GM12878 (cell line): ENCODE measurements around the gene ZNF728. TPM values are rescaled to one million over a fixed set of nuclear protein-coding genes. Genes with fewer than 3 reads are reported as not detected.
"Not testable (repeated sequence)": the region's sequence is repeated elsewhere in the genome, so short reads cannot be mapped to it uniquely, and the experiment has no call there.

Source experiments
- ATAC-seq: fragments of 200-7000 bp; cut with Tn5 transposase; 3 replicates; pipeline ENCODE4 v1.9.1; 2020; ENCODE audit warnings: mild to moderate bottlenecking, moderate library complexity
- BruUV-seq: library from RNA; stranded (reverse); fragments of 400-500 nt; replicated peaks from 2 replicates; lab custom pipeline; 2021; lab: Mats Ljungman, UMichigan
- CTCF ChIA-PET: fragments of 300-600 bp; sonication (Branson Sonifier 250); formaldehyde crosslinking; extraction: SDS; loops from one replicate; lab custom pipeline; 2021; ENCODE audit warnings: inconsistent platforms; lab: Yijun Ruan, JAX
- POLR2A ChIA-PET: fragments of 350-600 bp; formaldehyde crosslinking; extraction: SDS; loops from one replicate; lab custom pipeline; 2021; ENCODE audit warnings: inconsistent platforms; lab: Charles Lee
- RAD21 ChIA-PET: fragments of 300-600 bp; sonication (Branson Sonifier 250); formaldehyde crosslinking; loops from one replicate; lab custom pipeline; 2023; ENCODE audit warnings: antibody characterized with exemption; ENCODE audit not compliant: unreplicated experiment; lab: Charles Lee
- SMC1A ChIA-PET: fragments of 300-600 bp; sonication (Branson Sonifier 250); formaldehyde crosslinking; loops from one replicate; lab custom pipeline; 2023; ENCODE audit not compliant: unreplicated experiment, uncharacterized antibody; lab: Charles Lee
- DNase-seq: peaks from one replicate; pipeline ENCODE4 v3.0.0-alpha.2; 2011; ENCODE audit warnings: low read depth, low spot score
- FAIRE-seq: peaks from 3 replicates; lab custom pipeline; 2011; peaks lifted over from hg19 to GRCh38; lab: Jason Lieb, UNC
- H2AFZ ChIP-seq: 2 replicates; pipeline ENCODE4 v1.6.0; 2011; ENCODE audit warnings: low read depth, low read length, control low read depth; ENCODE audit not compliant: control insufficient read depth
- H3K27ac ChIP-seq: 2 replicates; pipeline ENCODE4 v1.5.1; 2011; ENCODE audit warnings: control low read depth; ENCODE audit not compliant: control insufficient read depth, insufficient read depth
- H3K27me3 ChIP-seq, 2 experiments: replicated peaks in 1 of 2; 2 replicates each; pipeline versions ENCODE4 v1.6.0 to v1.6.1; 2011; ENCODE audit warnings: low read length in 1 of 2; ENCODE audit not compliant: control insufficient read depth in 2 of 2, insufficient read depth in 2 of 2
- H3K36me3 ChIP-seq, 2 experiments: 2 replicates each; pipeline ENCODE4 v1.5.1; 2011; ENCODE audit warnings: low read length in 1 of 2; ENCODE audit not compliant: control insufficient read depth in 2 of 2, insufficient read depth in 2 of 2
- H3K4me1 ChIP-seq: 2 replicates; pipeline ENCODE4 v1.6.1; 2011; ENCODE audit warnings: mild to moderate bottlenecking, low read length, moderate library complexity, mixed read lengths; ENCODE audit not compliant: control insufficient read depth, insufficient read depth
- H3K4me2 ChIP-seq: 2 replicates; pipeline ENCODE4 v1.6.0; 2011; ENCODE audit warnings: control low read depth; ENCODE audit not compliant: control insufficient read depth, insufficient read depth
- H3K4me3 ChIP-seq: fragments of 200-600 bp; sonication (generic); 2 replicates; pipeline ENCODE4 v1.5.1; 2016
- H3K79me2 ChIP-seq: 2 replicates; pipeline ENCODE4 v1.6.0; 2011; ENCODE audit warnings: low read length; ENCODE audit not compliant: control insufficient read depth, insufficient read depth
- H3K9ac ChIP-seq: 2 replicates; pipeline ENCODE4 v1.8.0; 2011; ENCODE audit warnings: low read length, control low read depth, mixed read lengths; ENCODE audit not compliant: control insufficient read depth, insufficient read depth
- H3K9me3 ChIP-seq: replicated peaks from 3 replicates; pipeline ENCODE4 v1.5.1; 2011; ENCODE audit warnings: mild to moderate bottlenecking, low read length; ENCODE audit not compliant: control insufficient read depth, insufficient read depth
- H4K20me1 ChIP-seq: 2 replicates; pipeline ENCODE4 v1.6.0; 2011; ENCODE audit not compliant: control insufficient read depth, insufficient read depth
- WGBS: methylation state at CpG from one replicate; pipeline ENCODE4 v1.1.6; 2016; ENCODE audit warnings: low lambda C conversion rate; ENCODE audit not compliant: insufficient replicate concordance, insufficient coverage; ENCODE audit errors: missing lambda C conversion rate; 5-methylcytosine and 5-hydroxymethylcytosine counted together
- in situ Hi-C: fragments of 300-500 bp; cut with MboI; formaldehyde crosslinking; loops from 9 replicates; pipeline ENCODE4 v1.14.3; 2018; ENCODE audit warnings: mixed read lengths
- intact Hi-C: fragments of 100-400 bp; cut with micrococcal nuclease; formaldehyde crosslinking; loops from one replicate; pipeline ENCODE4 v1.14.2; 2022; ENCODE audit not compliant: unreplicated experiment
- polyA plus RNA-seq, 11 experiments: library from polyadenylated mRNA; depleted of rRNA in 4 of 11; unstranded in 6 of 11; stranded (reverse) in 5 of 11; fragments of >200 nt; fragmentation: Nextera tagmentation in 4 of 11; fragmentation: Illumina TruSeq in 1 of 11; extraction: Ambion mirVana in 4 of 11; extraction: Trizol in 1 of 11; gene quantifications; 1 replicate in 1 of 11; 2 replicates in 10 of 11; pipeline versions ENCODE4 v1.2.1 to v1.2.3, GENCODE V29; 2011 to 2016; ENCODE audit warnings: inconsistent platforms in 2 of 11, missing spikeins in 2 of 11, low read depth in 1 of 11
- small RNA-seq: library from RNA; depleted of rRNA; stranded (forward); fragments of <200 nt; gene quantifications from one replicate; pipeline ENCODE3, GENCODE V24; 2014
- total RNA-seq, 4 experiments: library from RNA; depleted of rRNA in 3 of 4; stranded (reverse); fragments of >200 nt in 3 of 4; fragmentation: Illumina TruSeq in 1 of 4; extraction: Trizol in 1 of 4; gene quantifications; 2 replicates each; pipeline versions ENCODE4 v1.2.1 to v1.2.3, GENCODE V29; 2013 to 2021

Gene ZNF728
- total and polyA plus RNA-seq, 10 of the 15 experiments (the other 5 are each of a cell fraction or from before 2014, with no cell fraction given) = not detected

DNA sequence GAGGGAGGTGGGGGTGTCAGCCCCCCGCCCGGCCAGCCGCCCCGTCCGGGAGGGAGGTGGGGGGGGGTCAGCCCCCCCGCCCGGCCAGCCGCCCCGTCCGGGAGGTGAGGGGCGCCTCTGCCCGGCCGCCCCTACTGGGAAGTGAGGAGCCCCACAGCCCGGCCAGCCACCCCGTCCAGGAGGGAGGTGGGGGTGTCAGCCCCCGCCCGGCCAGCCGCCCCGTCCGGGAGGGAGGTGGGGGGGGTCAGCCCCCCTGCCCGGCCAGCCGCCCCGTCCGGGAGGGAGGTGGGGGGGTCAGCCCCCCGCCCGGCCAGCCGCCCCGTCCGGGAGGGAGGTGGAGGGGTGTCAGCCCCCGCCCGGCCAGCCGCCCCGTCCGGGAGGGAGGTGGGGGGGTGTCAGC lies 75.4 kb downstream of the ZNF728 start:
- H3K4me2 ChIP-seq, DNase-seq, POLR2A ChIA-PET, BruUV-seq, H3K9me3 ChIP-seq, H3K36me3 ChIP-seq, in situ Hi-C loops, H3K27ac ChIP-seq, CTCF ChIA-PET, H2AFZ ChIP-seq, H4K20me1 ChIP-seq, H3K9ac ChIP-seq, H3K27me3 ChIP-seq, ATAC-seq, intact Hi-C loops, RAD21 ChIA-PET, H3K79me2 ChIP-seq, H3K4me3 ChIP-seq, H3K4me1 ChIP-seq, SMC1A ChIA-PET, FAIRE-seq: not testable (repeated sequence)
- WGBS = no CpG with 5 or more reads among the region's 34 CpGs

DNA sequence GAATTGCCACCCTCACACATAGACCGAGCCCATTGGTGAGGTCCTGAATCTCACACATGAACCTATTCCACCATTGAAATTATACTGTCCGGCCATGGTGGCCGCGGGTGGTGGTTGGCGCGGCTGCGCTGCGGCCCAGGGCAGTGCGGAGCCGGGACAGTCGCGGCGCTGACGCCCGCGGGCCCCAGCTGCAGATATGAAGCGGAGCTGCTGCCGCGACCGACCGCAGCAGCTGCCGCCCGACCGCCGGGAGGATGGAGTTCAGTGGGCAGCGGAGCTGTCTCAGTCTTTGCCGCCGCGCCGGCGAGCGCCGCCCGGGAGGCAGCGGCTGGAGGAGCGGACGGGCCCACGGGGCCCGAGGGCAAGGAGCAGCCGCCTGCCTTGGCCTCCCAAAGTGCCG lies 77.8 kb downstream of the ZNF728 start:
- H2AFZ ChIP-seq, H3K36me3 ChIP-seq, DNase-seq, H3K9ac ChIP-seq, CTCF ChIA-PET, H3K4me2 ChIP-seq, SMC1A ChIA-PET, FAIRE-seq, H3K4me3 ChIP-seq, H3K9me3 ChIP-seq, POLR2A ChIA-PET, RAD21 ChIA-PET, H4K20me1 ChIP-seq, H3K4me1 ChIP-seq, H3K79me2 ChIP-seq, ATAC-seq, BruUV-seq, H3K27ac ChIP-seq, in situ Hi-C loops, intact Hi-C loops, H3K27me3 ChIP-seq: not testable (repeated sequence)
- 96% methylated on average over 25 of the region's 41 CpGs for WGBS

Small RNAs within 50 kb of the gene (small RNA-seq; reads per million reads assigned to genes)
- gene AC022145.2 = not detected

Other genes with a start within 250 kb of the ZNF728 start
- gene ZNF99, start 219.0 kb downstream of the ZNF728 start, total RNA-seq (2014; rRNA removed) = not detected in 2 replicates
- gene ZNF99, start 219.0 kb downstream of the ZNF728 start, total RNA-seq (2014; rRNA removed; fragmentation: Illumina TruSeq; extraction: Trizol) = not detected in 2 replicates
- not detected in 2 replicates for gene ZNF99, start 219.0 kb downstream of the ZNF728 start, total RNA-seq (2021)
- gene ZNF99, start 219.0 kb downstream of the ZNF728 start, polyA plus RNA-seq (2011; rRNA removed) = not detected in 2 replicates
- gene ZNF99, start 219.0 kb downstream of the ZNF728 start, polyA plus RNA-seq (2014; fragmentation: Illumina TruSeq; extraction: Trizol) = not detected in 2 replicates
- not detected for gene ZNF99, start 219.0 kb downstream of the ZNF728 start, polyA plus RNA-seq (2014; fragmentation: Nextera tagmentation; extraction: Ambion mirVana)
- gene ZNF99, start 219.0 kb downstream of the ZNF728 start, polyA plus RNA-seq (2014; rRNA removed) = not detected in 2 replicates
- not detected for gene ZNF99, start 219.0 kb downstream of the ZNF728 start, polyA plus RNA-seq (2016; fragmentation: Nextera tagmentation; extraction: Ambion mirVana)
- gene ZNF723, start 170.9 kb downstream of the ZNF728 start, total RNA-seq (2014; rRNA removed) = not detected in 2 replicates
- not detected in 2 replicates for gene ZNF723, start 170.9 kb downstream of the ZNF728 start, total RNA-seq (2014; rRNA removed; fragmentation: Illumina TruSeq; extraction: Trizol)
- gene ZNF723, start 170.9 kb downstream of the ZNF728 start, total RNA-seq (2021) = not detected in 2 replicates
- not detected in 2 replicates for gene ZNF723, start 170.9 kb downstream of the ZNF728 start, polyA plus RNA-seq (2011; rRNA removed)
- not detected in 2 replicates for gene ZNF723, start 170.9 kb downstream of the ZNF728 start, polyA plus RNA-seq (2014; fragmentation: Illumina TruSeq; extraction: Trizol)
- gene ZNF723, start 170.9 kb downstream of the ZNF728 start, polyA plus RNA-seq (2014; fragmentation: Nextera tagmentation; extraction: Ambion mirVana) = not detected
- 0.10 TPM in 1 of 2 replicates, not detected in the other for gene ZNF723, start 170.9 kb downstream of the ZNF728 start, polyA plus RNA-seq (2014; rRNA removed)
- gene ZNF723, start 170.9 kb downstream of the ZNF728 start, polyA plus RNA-seq (2016; fragmentation: Nextera tagmentation; extraction: Ambion mirVana) = not detected
- not detected in 2 replicates for gene ZNF730, start 113.8 kb upstream of the ZNF728 start, total RNA-seq (2014; rRNA removed)
- gene ZNF730, start 113.8 kb upstream of the ZNF728 start, total RNA-seq (2014; rRNA removed; fragmentation: Illumina TruSeq; extraction: Trizol) = not detected in 2 replicates
- gene ZNF730, start 113.8 kb upstream of the ZNF728 start, total RNA-seq (2021) = not detected in 2 replicates
- 0.04 and 0.11 TPM in 2 replicates for gene ZNF730, start 113.8 kb upstream of the ZNF728 start, polyA plus RNA-seq (2011; rRNA removed)
- gene ZNF730, start 113.8 kb upstream of the ZNF728 start, polyA plus RNA-seq (2014; fragmentation: Illumina TruSeq; extraction: Trizol) = not detected in 2 replicates
- not detected for gene ZNF730, start 113.8 kb upstream of the ZNF728 start, polyA plus RNA-seq (2014; fragmentation: Nextera tagmentation; extraction: Ambion mirVana)
- not detected in 2 replicates for gene ZNF730, start 113.8 kb upstream of the ZNF728 start, polyA plus RNA-seq (2014; rRNA removed)
- not detected for gene ZNF730, start 113.8 kb upstream of the ZNF728 start, polyA plus RNA-seq (2016; fragmentation: Nextera tagmentation; extraction: Ambion mirVana)
- 10.8 and 11.1 TPM in 2 replicates for gene ZNF724, start 247.2 kb upstream of the ZNF728 start, total RNA-seq (2014; rRNA removed)
- 14.2 and 14.7 TPM in 2 replicates for gene ZNF724, start 247.2 kb upstream of the ZNF728 start, total RNA-seq (2014; rRNA removed; fragmentation: Illumina TruSeq; extraction: Trizol)
- 6.5 and 7.3 TPM in 2 replicates for gene ZNF724, start 247.2 kb upstream of the ZNF728 start, total RNA-seq (2021)
- gene ZNF724, start 247.2 kb upstream of the ZNF728 start, polyA plus RNA-seq (2011; rRNA removed) = 3.2 and 4.3 TPM in 2 replicates
- 3.7 and 4.2 TPM in 2 replicates for gene ZNF724, start 247.2 kb upstream of the ZNF728 start, polyA plus RNA-seq (2014; fragmentation: Illumina TruSeq; extraction: Trizol)
- gene ZNF724, start 247.2 kb upstream of the ZNF728 start, polyA plus RNA-seq (2014; fragmentation: Nextera tagmentation; extraction: Ambion mirVana) = 1 to 10 TPM in 1 of 2 experiments, under 1 TPM in 1; 0.71 to 1.1 TPM
- gene ZNF724, start 247.2 kb upstream of the ZNF728 start, polyA plus RNA-seq (2014; rRNA removed) = 3.0 and 3.9 TPM in 2 replicates
- gene ZNF724, start 247.2 kb upstream of the ZNF728 start, polyA plus RNA-seq (2016; fragmentation: Nextera tagmentation; extraction: Ambion mirVana) = 1 to 10 TPM; 4.1 to 5.8 TPM